GM21723 (cell line): ENCODE results near the gene ATP8B4.
A peak's percentile ranks its signal among the peaks of the same experiment; 100 is the strongest.

Experiments
- ATAC-seq: cut with Tn5 transposase; IDR thresholded peaks from one replicate; pipeline ENCODE4 v1.9.1; 2021; ENCODE audit warnings: mild to moderate bottlenecking, moderate library complexity; ENCODE audit not compliant: unreplicated experiment

ATP8B4 gene

DNA sequence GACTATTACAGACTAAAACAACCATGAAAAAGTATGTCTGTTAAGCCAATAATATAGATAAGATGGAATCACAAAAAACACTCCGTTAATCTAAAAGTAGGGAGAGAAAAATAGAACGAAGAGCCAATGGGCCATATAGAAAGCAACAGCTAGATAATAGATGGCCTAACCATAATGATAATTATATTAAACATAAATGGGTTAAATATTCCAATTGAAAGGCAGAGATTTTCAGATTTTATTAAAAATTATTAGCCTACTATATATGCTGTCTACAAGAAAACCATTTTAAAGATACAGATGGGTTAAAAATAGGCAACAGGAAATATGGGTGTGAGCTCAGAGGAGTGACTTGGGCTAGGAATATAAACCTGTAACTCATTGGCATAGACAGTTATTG, 76.3 kb downstream of the ATP8B4 start:
- no peak for ATAC-seq

DNA sequence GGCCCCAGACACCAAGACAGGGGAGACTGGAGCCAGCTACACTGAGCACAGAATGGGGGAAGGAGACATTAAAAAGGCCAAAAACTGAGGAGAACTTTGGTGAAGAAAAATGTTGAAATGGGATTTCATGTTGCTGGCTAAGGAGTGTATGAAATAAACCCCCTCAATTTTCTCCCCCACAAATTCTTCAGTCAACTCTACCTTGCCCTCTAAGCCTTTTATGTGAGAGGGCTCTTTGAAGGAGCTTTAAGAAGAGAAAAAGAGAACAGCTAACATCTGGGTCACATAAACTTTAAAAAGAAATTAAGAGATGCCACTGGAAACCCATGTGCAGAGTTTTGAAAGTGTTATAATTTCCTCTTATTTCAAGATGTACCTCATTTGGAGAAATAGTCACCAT, 88.6 kb downstream of the ATP8B4 start:
- ATAC-seq: no peak

DNA sequence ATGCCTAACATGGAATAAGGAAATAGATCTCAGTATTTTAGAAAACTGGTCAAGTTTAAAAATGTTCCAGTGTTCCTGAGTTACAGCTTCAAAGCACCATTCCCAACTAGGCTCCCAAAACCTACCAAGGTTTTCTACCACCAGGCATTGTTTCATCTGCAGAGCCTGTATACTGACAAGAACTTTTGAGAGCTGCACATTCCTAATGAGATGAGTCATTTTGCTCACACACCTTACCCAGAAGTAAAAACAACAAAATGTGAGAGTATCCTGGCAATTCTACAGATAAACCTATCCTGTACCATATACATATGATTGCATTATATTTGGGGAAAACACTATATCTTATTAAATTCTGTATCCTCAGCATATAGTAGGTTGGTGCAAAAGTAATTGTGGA, 90.7 kb downstream of the ATP8B4 start:
- no peak for ATAC-seq

DNA sequence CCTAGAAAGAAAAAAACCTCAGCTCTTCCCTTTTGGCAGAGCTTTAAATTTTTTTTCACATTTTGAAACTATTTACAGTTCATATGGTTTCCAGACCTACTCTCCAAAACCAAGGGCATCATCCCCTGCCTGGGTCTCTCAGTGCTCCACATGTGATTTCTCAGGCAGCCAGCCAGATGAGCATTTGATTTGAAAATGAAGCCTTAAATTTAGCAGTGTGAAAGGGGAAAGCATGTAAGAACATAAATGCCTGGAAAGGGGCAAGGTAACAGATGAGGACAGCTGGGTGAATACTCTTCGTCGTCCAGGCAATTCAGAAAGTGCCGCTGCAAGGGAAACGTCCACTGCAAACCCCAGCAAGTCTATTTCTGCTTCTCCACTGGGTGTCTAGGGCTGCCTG, 94.8 kb downstream of the ATP8B4 start:
- ATAC-seq: no peak

DNA sequence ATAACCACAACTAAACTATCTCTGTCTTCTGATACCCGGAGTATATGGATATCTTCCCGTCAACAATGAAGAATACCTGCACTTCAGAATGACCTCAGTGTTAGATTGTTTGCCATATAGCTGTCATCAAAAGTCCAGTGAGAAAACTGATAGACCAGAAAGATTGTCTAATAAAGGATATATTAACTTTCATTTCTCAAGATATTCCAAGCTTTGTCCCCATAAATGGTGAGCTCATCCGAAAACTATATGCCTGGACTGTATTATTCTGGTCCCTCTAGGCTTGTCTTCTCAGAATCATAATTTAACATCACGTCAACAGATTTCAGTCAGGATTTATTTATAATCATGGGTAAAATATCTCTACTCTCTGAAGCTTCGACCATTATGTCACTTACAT, 100.5 kb downstream of the ATP8B4 start:
- no peak for ATAC-seq

DNA sequence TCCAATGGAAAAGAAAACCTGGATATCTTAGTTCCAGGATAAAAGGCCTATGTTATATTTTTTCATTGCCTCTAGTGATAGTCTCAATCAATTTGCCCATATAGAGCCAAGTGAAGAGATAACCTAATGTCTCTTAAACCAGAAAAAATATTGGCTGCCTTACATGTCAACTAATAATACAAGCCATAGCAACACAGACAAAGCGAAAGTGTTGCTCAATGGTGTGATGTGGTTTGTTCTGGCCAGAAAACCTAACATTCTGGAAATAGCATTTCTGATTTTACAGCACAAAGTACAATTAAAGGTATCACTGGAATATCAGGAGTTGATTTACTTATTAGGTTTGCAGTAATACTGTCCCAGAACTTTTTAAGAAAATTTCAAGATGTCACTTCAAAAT, 101.5 kb downstream of the ATP8B4 start:
- ATAC-seq: no peak

DNA sequence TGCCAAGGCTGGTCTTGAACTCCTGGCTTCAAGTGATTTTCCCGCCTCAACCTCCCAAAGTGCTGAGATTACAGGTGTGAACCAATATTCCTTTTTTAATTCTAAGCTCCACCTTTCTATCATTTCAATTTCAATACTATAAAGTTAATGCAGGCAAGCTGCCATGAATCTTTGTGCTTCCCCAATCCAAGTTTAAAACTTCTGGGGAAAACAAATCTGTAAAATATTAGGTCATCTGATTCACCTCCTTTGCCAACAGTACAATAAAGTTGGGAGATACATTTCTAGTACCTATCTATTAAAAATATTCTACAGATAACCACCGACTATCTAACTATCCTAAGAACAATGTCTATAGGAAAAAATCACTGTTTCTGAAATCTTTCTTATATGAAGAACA, 102.1 kb downstream of the ATP8B4 start:
- ATAC-seq: no peak

DNA sequence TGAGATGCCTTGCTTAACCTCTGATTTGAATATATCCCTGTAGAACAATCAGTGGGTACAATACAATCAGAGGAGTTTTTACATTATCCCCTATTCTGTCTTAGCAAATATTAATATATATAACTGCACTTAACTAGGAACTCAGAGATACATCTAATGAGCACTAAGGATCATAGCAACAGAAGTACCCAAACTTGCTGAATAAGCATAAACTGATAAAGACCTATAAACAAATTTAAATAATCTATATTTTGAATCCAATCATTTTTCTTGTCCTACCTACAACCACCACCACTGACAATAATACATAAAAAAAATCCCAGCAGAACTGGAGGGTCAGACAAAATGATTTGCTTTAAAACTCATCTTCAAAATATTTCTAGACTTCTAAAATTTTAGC, 106.2 kb downstream of the ATP8B4 start:
- no peak for ATAC-seq

DNA sequence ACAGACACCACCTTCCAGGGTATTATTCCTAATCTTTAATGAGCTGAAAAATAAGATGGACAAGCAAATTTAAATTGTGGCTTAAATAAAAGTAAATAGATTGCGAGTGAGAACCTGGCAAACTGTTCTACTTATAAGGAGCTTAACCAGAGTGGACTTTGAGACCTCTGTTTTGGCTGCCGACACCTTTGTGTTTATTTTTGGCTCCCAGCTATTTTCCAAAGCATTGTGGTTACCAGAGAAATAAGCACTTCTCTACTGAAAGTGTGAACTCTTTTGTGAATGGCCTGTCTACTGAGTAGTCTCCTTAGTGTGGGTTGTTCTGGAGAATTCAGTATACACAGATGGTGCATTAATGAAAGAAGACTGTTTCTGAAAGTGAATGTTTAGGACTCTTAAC, 109.4 kb downstream of the ATP8B4 start:
- no peak for ATAC-seq

DNA sequence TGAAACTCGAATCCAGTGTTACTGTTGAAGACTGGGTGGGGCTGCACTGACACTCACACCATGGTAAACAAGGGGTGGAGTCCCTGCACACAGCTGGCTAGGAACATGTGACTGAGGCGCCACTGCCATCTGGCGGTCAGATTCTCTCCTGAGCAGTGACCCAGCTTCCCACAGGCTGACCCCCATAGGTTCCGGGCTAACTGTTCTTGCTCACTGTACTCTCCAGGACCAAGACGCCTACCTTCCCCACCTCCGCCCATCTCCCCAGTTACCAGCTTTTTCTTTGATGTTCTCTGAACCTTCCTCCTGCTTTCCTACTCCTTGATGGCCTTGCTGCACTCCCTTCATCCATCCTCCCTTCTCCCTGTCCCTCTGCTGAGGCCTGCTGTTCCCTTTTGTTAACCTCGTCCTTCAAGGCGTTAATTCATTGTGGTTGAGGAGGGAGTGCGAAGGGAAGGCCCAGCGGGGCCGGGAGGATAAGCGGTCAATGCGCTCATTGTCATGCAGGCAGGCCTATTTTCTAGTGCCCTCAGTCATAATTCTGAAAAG, 115.2 kb downstream of the ATP8B4 start:
- ATAC-seq: peak; percentile 100

DNA sequence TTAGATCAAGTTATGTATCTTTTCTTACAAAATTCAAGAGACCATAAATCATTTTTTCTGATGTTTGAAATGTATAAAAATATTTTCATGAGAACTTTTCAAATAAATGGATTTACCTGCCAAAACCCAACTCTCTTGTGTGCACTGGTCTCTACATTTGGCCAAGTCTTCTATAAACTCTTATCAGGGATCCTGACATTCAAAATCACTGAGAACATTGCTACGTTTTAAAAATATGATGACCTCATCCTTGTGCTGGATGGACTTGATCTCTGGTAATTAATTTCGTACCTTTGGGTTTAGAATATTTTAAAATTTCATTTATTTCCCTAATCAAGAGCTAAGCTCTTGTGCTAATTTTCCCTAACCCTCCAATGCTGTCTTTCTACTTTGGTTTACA, 127.4 kb downstream of the ATP8B4 start:
- no peak for ATAC-seq

DNA sequence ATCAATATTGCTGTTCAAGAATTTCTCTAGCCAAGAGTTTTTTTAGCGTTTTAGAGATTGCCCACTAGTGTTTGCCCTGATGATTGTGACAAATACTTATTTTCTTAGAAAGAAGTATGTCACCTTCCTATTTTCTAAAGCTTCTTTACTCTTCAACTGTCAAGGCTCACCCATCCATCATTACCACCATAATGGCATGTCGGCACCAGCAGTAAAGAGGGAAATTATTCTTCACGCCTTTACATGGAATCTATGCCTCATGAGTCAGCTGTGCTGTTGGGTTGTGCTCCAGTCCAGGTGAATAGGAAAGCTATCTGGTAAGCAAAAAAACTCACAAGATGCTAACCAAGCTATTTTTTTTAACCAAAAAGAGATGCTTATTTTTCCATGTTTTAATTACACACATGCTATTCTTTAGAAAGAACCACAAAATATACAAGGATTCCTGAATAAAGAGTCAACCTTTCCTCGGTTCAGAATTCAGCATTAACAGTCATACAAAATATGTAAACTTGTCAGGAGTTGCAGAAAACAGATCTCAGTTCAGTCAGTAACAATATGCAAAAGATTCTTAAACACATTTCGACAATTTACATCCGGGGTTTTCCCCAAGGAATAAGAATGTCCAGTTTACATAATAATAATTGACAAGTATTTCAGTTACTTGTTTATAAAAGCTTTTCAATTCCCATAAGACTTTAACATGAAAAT, 128.0 kb downstream of the ATP8B4 start:
- ATAC-seq: no peak

DNA sequence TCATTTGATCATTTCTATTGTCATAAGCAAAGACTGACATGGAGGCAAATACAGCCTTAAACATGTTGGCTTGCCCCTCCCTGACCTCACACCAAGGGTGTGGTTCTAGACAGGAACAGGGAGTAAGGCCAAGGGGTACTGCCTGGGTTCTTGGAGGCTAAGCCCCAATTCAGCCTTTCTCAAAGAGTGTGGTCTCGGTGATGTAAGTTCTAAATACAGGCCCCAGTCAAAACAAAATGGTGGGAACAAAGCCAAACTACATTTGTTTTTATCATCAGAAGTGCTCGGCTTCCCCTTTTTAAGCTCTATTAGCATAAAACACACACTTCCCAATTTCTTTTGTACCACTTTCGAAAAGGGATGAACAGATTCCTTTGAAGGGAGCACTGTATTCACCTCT, 129.5 kb downstream of the ATP8B4 start:
- ATAC-seq: no peak

DNA sequence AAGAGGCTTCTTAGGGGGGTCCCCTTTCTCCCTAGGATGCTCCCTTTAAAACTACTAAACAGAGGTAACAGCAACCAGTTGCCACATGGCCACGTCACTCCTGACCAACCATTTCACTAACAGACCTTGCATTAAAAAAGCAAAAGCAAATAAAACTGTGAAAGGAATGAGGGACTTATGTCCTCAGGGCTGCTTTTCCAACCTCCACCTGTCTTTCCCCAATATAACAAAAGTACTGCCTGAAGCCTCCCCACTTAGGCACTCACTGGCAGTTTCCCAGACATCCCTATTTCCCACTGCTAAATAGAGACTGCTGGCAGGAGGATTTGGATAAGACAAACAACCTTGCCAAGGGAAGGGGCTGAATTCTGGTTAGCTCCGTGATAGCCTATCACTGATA, 130.3 kb downstream of the ATP8B4 start:
- ATAC-seq: no peak

DNA sequence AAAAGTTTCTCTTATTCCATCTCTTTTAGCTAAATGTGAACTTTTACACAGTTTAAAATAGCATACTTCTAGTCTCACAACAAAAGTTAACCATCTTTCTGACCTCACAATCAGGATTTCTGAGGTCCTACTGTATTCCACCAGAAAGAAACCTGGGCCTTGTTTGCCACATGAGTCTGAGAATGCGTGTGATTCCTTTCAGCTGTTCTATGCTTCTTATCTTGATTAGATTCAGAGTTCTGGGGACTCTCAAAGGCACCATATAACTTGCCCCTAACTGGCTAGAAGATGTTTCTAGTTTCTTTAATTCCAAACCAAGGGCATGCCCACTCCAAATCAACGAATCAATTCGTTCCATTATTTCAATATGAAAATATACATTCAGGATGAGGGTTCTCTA, 131.1 kb downstream of the ATP8B4 start:
- no peak for ATAC-seq

DNA sequence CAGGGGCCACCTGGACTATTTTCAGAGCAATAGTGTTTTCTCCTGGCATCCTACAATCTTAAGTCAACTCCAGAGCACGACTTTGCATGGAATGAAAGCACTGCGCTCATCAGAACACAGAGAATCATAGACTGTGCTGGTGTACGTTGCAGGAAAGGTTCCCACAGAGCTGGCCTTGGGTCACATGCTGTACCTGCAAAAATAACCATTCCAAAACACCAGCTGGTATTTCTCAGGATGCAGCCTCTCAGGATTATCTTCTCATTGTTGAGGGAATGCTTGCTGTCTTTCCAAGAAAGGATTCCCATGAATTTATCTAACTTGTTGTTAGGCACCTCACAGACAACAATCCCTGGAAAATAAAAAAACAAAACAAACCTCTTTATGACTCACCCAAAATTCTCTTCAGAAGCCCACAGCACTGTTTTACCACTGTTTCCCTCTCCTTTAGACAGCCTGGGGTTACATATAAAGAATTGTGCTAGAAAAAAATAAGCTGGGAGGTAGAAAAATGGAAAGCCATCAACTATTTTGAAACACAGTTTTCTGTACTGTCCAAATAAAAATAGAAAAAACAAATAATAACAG, 131.7 kb downstream of the ATP8B4 start:
- no peak for ATAC-seq

DNA sequence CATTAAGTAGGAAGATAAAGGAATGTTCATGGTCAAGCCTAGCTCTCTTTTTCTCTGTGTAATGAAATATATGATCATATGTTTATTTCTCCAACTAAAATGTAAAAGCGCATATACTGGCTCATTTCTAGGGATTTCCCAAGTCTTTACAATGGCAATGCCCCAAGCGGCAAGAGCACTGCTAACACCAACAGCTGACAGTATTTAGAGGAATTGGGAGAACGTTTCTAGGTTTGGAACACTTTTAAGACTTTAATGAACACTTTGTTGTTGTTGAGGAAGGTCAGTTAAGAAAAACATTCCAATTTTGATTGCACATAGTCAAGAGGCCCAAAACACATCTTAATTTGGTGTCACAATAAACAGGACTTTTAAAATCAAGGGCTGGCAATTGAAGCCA, 132.7 kb downstream of the ATP8B4 start:
- ATAC-seq: no peak

DNA sequence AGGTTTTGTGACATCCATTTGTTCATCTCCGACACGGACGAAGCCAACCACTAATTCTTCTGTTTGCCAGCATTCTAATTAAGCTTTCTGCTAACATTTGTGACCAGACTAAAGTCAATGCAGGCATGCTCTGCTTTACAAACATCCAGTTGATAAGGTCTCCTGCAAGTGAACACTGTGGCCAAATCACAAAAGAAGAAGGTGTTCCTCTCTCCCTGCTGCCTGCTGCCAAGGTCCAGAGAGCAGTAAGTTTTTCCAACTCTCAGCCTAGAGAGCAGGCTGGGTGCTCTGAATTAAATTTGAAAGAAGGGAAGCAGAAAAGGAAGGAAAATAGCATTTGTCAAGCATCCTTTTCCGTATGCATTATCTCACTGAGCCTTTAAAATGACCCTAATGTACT, 133.6 kb downstream of the ATP8B4 start:
- no peak for ATAC-seq

DNA sequence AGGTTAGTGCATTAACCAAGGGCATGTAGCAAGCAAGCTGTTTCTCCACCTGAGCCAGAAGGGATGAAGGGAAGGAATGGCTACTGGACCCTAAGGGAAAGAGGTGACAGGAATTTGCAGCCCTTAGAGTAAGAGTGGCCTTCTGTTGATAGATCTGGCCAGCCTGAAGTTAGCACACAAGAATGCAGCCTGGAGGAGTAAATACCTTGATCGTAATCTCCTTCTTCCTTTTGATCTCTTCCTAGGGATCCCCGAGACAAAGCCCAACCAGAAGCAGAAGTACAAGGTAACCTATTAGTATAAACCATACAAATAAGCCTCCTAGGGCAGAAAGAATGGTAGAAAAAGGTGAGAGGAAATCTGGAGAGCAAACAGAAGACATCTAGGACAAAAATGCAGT, 134.6 kb downstream of the ATP8B4 start:
- ATAC-seq: no peak

DNA sequence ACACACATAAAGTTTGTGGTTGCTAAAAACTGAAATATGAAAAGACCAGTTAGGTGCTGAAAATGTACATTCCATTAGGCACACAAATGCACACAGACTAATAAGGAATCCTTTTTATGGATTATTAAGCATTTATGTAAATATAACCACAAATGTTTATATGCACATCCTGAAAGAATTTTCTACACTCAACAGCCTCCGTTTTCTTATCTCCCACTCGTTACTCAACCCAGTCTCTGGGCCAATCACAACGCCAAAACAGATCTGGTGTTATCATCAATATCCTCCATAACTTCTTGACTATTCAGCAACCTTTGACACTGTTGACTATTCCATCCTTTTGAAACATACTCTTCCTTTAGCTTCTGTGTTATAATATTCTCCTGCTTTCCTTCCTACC, 136.4 kb downstream of the ATP8B4 start:
- ATAC-seq: no peak

DNA sequence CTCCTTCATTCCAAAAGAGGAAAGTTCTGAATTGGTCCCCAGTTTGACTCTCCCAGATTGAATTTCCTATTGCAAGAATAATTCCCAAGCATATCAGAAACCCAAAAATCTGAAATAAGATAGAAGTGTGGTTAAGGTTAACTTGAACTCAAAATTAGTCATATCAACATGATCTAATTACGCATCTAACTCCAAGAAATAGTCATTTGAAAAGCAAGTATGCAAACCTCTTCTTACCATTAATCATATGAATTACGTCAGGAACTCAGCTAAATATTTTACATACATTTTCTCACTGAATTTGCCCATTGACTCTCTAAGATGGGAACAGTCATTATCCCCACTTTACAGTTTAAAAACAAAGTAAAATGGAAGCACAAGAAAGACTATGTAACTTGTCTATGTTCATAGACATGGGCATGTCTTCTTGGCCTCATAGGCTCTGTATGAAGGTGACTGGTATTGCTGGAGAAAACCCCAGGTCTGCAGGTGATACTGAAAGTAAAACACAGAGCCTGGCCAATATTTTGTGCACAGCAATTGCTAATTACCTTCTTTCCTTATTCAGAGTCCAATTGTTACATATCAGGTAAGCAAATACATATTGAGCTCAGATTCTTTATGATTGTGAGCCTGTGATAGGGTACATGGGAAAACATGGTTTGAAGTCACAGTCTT, 139.2 kb downstream of the ATP8B4 start:
- no peak for ATAC-seq

DNA sequence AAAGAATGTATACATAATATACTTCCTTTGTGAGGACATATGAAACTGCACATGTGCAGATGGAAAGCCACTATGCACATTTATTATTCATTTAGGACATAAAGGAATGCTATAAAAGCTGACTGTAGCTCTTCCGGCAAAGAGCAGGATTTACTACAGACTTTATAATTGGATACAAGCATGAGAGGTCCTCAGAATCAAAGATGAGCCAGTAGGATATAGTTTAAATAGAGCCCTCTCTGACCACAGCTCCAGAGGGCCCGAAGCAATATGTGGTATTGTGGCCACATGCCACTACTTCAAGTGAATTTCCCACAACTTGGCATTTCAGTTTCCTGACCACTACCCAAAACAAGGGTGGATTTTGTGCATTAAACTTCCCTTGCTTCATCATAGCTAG, 140.9 kb downstream of the ATP8B4 start:
- ATAC-seq: no peak
